ENCODE measurements around the gene MYRIP.
"Not testable (repeated sequence)": the region's sequence is repeated elsewhere in the genome, so short reads cannot be mapped to it uniquely, and the experiment has no call there.

The MYRIP gene

DNA sequence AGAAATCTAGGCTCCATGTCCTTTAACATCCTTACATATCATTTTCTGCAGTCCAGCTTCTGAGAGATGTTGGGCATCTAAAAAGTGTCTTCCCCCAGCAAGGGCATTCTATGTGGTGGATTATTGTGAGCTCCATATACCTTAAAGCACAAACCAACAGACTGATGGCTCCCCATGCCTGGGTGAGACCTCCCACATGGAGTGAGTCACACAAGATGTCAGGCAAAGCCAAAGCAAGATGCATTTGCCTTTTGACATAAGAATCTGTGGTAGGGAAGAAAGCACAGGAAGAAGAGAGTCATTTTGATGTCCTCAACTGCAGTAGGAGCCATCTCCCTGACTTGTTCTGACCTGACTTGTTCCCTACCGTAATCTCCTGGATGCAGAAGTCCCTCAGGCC, 261.4 kb downstream of the MYRIP start:
- Mint-ChIP-seq H3K36me3 (no peaks in the 10 kb centered on the region), H3K4me1 (no peaks in the 10 kb centered on the region), H3K27ac (no peak overlapping the region), H3K4me3 (no peak overlapping the region), H3K27me3 (peaks cover 7% of the 10 kb centered on the region), H3K9me3 (no peaks in the 10 kb centered on the region)
- no peak for DNase-seq
- CTCF ChIA-PET: no interaction called here

DNA sequence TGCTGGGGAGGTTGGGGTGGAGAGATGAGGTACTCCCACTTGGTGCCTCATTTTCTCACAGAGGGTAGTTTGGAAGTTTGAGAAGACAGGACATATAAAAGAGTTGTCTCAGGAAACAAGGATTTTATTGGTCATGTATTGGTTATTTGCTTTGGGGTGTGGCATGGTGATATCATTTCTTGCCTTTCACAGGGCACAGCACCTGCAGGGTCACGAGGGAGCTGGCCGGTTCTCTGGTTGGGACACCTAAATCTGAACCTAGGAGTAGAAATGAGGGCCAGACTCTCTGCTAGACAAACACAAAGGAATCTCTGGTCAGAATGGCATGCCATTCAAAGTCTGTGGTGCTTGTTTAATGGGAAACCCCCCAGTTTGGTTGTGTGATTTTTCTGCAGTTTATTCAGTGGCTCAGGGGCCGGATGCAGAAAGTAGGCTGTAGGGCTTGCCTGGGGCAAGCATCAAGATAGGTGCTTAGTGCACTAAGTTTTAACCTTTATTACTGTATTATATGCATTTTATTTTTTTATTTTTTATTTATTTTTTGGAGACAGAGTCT, 262.4 kb downstream of the MYRIP start:
- no peak for DNase-seq
- Mint-ChIP-seq H3K9me3 (no peaks in the 10 kb centered on the region), H3K4me3 (no peak overlapping the region), H3K27ac (no peak overlapping the region), H3K4me1 (no peaks in the 10 kb centered on the region), H3K36me3 (no peaks in the 10 kb centered on the region), H3K27me3 (peaks cover 4% of the 10 kb centered on the region)
- CTCF ChIA-PET: no interaction called here

DNA sequence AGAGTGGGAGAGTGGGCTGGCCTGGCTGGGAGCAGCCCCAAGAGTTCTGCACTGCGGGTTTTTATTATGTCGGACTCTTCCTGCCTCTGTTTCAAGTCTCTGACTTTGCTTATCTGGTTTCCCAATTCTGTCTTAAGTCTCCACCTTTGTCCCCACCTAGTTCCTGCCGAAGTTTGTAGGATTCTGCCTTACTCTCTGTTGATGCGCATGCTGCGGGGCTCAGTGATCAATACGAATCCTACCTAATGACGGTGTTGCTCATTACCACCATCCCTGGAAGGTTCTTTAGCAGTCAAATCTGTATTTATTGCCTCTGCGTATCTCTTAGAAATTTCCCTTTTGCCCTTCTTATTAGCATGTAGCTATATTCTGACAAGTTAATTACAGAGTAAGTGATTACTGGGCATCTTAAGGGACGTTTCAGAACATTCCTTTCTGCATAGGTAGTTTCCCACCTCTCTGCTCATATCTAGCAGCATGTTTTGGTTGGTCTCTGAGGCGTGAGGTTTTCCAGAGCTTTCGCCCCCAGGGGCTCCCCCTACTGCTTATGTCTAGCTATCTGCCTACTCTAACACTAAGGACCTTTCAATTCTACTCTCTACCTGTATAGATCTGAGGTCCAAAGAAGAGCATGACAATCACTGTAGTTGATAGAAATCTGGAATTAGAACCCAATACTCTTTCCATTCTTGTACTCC, 264.1 kb downstream of the MYRIP start:
- CTCF ChIA-PET: no interaction called here
- Mint-ChIP-seq H3K4me3 (no peak overlapping the region), H3K27ac (no peak overlapping the region), H3K9me3 (no peaks in the 10 kb centered on the region), H3K27me3 (peaks cover 4% of the 10 kb centered on the region), H3K4me1 (no peaks in the 10 kb centered on the region), H3K36me3 (no peaks in the 10 kb centered on the region)
- DNase-seq: no peak

DNA sequence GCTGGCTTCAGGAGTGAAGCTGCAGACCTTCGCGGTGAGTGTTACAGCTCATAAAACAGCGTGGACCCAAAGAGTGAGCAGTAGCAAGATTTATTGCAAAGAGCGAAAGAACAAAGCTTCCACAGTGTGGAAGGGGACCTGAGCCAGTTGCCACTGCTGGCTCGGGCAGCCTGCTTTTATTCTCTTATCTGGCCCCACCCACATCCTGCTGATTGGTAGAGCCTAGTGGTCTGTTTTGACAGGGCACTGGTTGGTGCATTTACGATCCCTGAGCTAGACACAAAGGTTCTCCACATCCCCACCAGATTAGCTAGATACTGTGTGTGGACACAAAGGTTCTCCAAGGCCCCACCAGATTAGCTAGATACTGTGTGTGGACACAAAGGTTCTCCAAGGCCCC, 267.7 kb downstream of the MYRIP start:
- H3K4me1 Mint-ChIP-seq, H3K27ac Mint-ChIP-seq, H3K27me3 Mint-ChIP-seq, DNase-seq, H3K9me3 Mint-ChIP-seq, H3K4me3 Mint-ChIP-seq, H3K36me3 Mint-ChIP-seq: not testable (repeated sequence)
- CTCF ChIA-PET: interaction anchor here (0.6 kb wide), 1 partner anchor 1639 kb away, joined by 3 read pairs; no protein-coding TSS in a partner anchor

DNA sequence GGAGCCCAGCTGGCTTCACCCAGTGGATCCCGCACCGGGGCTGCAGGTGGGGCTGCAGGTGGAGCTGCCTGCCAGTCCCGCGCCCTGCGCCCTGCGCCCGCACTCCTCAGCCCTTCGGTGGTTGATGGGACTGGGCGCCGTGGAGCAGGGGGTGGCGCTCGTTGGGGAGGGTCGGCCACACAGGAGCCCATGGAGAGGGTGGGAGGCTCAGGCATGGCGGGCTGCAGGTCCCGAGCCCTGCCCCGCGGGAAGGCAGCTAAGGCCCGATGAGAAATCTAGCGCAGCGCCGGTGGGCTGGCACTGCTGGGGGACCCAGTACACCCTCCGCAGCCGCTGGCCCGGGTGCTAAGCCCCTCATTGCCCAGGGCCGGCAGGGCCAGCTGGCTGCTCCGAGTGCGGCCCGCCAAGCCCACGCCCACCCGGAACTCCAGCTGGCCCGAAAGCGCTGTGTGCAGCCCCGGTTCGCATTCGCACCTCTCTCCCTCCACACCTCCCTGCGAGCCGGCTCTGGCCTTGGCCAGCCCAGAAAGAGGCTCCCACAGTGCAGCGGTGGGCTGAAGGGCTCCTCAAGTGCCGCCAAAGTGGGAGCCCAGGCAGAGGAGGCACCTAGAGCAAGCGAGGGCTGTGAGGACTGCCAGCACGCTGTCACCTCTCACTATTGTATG, 268.6 kb downstream of the MYRIP start:
- H3K4me1 Mint-ChIP-seq, H3K9me3 Mint-ChIP-seq, DNase-seq, H3K27me3 Mint-ChIP-seq, H3K36me3 Mint-ChIP-seq, H3K4me3 Mint-ChIP-seq, CTCF ChIA-PET, H3K27ac Mint-ChIP-seq: not testable (repeated sequence)

DNA sequence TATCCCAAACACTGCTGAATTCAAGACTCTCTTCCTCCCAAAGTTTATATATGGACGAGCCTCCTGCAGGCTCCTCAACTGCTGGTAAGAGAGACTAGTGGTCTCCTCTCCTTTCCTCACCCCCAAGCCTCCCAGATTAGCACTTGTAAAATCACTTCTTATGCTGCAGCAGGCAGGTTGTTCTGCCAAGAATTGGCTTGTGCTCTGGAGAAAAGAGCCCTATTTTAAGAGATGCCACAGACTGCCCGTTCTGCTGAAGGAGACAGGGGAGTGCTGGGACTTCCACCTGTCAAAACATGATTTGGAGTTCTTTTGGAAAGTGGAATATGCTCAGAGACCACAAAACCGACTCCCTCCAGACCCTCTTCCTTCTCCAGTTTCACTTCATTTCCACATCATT, 269.2 kb downstream of the MYRIP start:
- no peak overlapping the region for H3K4me3 Mint-ChIP-seq
- no peaks in the 10 kb centered on the region for H3K27me3 Mint-ChIP-seq
- no peak for DNase-seq
- H3K4me1 Mint-ChIP-seq: no peaks in the 10 kb centered on the region
- no peaks in the 10 kb centered on the region for H3K36me3 Mint-ChIP-seq
- CTCF ChIA-PET: no interaction called here
- no peak overlapping the region for H3K27ac Mint-ChIP-seq
- no peaks in the 10 kb centered on the region for H3K9me3 Mint-ChIP-seq

DNA sequence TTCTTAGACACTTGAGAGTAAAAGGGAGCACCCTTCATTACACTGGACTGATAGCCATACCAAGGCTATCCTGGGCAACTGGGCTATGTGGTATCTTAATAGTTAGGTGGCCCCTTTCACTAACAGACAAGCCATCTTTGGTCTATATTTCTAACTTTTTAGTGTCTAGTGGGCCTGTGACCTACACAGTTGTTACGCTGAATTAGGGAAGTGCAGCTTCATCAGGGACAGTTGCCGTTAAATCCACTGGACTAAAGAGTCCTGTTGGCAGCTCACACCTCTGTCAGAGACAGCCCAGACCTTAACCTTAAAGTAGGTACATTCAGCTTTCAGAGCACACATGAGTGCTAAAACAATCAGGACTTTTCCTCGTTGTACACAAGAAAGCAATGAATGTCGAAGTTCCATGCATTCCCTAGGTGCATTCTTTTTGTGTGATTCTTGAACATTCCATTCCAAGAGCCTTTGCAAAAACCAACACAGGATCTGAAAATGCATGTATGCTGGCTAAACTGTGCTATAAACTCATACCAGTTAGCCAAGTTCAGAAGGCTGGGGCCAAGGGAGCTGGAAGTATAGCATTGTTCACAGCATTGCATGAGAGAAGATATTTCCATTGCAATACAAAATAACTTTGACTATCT, 269.9 kb downstream of the MYRIP start:
- H3K9me3 Mint-ChIP-seq: no peaks in the 10 kb centered on the region
- H3K4me1 Mint-ChIP-seq: no peaks in the 10 kb centered on the region
- no peak overlapping the region for H3K4me3 Mint-ChIP-seq
- no peaks in the 10 kb centered on the region for H3K27me3 Mint-ChIP-seq
- no peak for DNase-seq
- H3K36me3 Mint-ChIP-seq: no peaks in the 10 kb centered on the region
- CTCF ChIA-PET: no interaction called here
- H3K27ac Mint-ChIP-seq: no peak overlapping the region

DNA sequence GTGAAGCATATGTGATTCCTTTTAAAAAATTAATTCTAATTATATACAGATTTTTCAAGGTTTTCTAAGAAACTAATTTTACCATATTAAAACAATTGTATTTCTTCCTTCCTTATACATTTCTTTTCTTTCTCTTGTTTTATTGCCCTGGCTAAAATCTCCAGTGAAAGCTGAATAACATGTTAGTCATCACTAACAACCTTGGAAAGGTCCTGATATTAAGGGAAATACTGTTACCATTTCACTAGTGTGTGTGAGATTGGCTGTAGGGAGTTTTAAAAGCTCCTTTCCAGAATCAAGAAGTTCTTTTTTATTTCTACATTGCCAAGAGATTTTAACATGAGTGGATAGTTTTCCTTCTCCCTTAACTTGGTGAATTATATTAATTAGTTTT, 270.4 kb downstream of the MYRIP start:
- Mint-ChIP-seq H3K36me3 (no peaks in the 10 kb centered on the region), H3K27ac (no peak overlapping the region), H3K4me3 (no peak overlapping the region), H3K9me3 (no peaks in the 10 kb centered on the region), H3K4me1 (no peaks in the 10 kb centered on the region), H3K27me3 (no peaks in the 10 kb centered on the region)
- DNase-seq: no peak
- CTCF ChIA-PET: no interaction called here

DNA sequence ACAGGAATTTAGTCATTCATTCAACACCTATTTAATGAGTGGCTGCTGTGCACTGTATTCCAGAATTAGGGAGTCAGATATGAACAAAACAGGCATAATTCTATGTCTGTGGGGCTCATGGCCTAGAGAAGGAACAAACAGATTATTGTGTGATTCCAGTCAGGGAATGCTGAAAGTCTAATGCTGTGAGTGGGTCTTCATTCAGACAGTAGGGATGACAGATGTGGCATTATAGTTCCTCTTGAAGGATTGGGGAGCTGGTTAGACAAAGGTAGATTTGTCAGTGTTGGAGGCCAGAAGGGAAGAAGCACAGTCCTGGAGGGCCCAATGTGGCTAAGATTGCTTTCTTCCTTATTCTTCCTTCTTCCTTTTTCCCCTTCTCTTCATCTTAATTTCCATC, 273.7 kb downstream of the MYRIP start:
- no peak overlapping the region for H3K27ac Mint-ChIP-seq
- H3K27me3 Mint-ChIP-seq: no peaks in the 10 kb centered on the region
- H3K9me3 Mint-ChIP-seq: no peaks in the 10 kb centered on the region
- no peak for DNase-seq
- H3K36me3 Mint-ChIP-seq: no peaks in the 10 kb centered on the region
- no peaks in the 10 kb centered on the region for H3K4me1 Mint-ChIP-seq
- CTCF ChIA-PET: no interaction called here
- no peak overlapping the region for H3K4me3 Mint-ChIP-seq

DNA sequence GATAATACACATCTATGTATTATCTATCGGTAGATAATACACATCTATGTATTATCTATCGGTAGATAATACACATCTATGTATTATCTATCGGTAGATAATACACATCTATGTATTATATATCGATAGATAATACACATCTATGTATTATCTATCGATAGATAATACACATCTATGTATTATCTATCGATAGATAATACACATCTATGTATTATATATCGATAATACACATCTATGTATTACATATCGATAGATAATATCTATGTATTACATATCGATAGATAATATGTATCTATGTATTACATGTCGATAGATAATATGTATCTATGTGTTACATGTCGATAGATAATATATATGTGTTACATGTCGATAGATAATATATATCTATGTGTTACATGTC, 275.0 kb downstream of the MYRIP start:
- H3K27ac Mint-ChIP-seq, H3K4me3 Mint-ChIP-seq, DNase-seq, H3K27me3 Mint-ChIP-seq, H3K4me1 Mint-ChIP-seq, H3K36me3 Mint-ChIP-seq, H3K9me3 Mint-ChIP-seq, CTCF ChIA-PET: not testable (repeated sequence)

DNA sequence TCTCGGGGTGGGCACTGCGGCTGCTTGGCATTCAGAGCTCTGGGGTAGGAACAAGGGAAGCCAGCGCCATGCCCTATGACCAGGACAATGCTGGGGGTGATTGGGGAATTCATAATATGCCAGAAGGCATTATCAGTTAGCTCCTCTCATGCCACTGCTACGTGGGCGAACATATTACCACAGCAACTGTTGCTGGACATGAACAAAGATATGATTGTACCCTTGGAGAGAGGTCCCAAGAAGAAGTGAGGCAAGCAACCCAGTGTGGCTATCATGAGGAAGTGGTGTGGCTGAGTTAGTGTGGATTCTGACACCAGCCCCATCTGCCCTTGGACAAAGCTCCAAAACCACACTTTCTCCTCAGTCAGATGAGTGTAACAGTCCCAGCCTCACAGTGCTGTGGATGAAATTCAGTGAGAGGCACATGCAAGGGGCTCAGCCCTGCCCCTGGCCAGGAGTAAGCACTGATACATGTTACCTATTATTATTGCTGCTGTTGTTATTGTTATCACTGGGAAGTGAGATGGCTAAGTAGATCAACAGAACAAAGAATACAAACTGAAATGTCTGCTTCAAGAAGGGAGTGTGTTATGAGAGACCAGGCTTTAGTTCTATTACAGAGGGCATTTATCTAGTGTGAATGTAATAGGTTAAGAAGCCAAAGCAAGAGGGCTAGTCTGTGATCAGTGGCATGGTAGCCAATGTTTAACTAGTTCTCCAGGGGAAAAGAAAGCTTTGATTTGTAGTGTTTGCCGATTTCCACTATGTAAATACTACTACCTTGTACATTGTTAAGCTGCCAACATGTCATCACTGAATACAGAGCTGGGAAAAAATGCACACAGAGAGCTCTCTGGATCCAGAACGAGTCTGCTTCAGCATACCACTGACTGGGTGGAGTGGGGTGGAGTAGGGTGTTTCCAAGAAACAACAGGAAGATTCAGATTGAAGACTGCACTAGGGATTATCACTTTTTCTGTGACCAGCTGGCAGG, 277.8 kb downstream of the MYRIP start:
- Mint-ChIP-seq H3K9me3 (no peaks in the 10 kb centered on the region), H3K36me3 (no peaks in the 10 kb centered on the region), H3K27me3 (peaks cover 4% of the 10 kb centered on the region), H3K4me1 (no peaks in the 10 kb centered on the region), H3K27ac (no peak overlapping the region), H3K4me3 (no peak overlapping the region)
- CTCF ChIA-PET: no interaction called here
- no peak for DNase-seq

DNA sequence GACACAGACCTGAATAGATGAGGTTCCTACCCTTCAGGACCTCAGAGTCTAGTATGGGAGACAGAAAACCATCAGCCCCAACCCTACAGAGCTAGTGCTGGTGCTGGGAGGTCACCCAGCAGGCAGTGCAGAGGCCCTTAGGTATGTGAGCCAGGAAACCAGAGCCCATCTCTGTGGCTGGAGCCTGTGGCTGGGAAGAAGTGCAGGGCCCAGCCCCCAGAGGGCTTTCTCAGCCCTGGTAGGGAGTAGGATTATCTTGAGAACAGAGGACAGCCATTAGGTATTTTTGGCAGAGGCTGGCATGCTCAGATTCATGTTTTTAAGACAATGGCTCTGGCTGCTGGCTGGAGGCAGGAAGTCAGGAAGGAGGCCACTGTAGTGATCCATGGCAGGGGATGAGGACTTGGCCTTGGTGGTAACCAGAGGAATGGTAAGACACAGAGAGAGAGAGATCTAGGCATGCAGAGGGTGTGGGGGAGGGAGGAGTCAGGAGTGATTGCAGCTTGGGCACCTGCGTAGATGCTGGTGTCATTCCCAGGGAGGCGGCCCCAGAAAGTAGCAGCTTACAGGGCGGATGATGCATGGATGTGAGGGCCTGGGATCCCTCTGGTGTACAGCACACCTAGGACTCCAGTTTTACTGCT, 279.2 kb downstream of the MYRIP start:
- Mint-ChIP-seq H3K4me1 (no peaks in the 10 kb centered on the region), H3K4me3 (no peak overlapping the region), H3K36me3 (no peaks in the 10 kb centered on the region), H3K9me3 (no peaks in the 10 kb centered on the region), H3K27ac (no peak overlapping the region), H3K27me3 (peaks cover 4% of the 10 kb centered on the region)
- no peak for DNase-seq
- CTCF ChIA-PET: no interaction called here

DNA sequence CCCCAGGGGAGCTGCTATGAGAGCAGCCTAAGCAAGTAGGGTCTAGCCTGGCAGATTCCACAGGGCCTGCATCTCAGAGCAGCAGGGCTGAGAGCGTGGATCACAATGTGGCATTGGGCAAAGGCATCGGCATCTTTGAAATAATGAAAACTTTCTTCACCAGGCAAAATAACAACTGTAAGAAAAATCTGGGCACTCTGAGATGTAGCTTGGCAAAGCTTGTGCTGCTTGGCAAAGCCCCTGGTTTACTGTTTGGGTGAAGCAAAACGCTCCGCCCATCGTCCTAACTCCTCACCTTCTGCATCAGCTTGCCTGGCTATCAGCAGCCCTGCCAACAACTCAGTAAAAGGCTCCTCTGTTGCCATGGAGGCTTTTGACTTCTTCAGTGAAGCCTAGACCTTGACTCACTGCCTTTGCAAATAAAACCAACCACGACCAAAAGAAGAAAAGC, 287.3 kb downstream of the MYRIP start:
- Mint-ChIP-seq H3K27ac (no peak overlapping the region), H3K27me3 (peaks cover 4% of the 10 kb centered on the region), H3K4me1 (no peaks in the 10 kb centered on the region), H3K36me3 (no peaks in the 10 kb centered on the region), H3K9me3 (no peaks in the 10 kb centered on the region), H3K4me3 (no peak overlapping the region)
- no peak for DNase-seq
- CTCF ChIA-PET: no interaction called here

All from activated naive CD4-positive, alpha-beta T cell treated with anti-CD3 and anti-CD28 coated beads, Interleukin-2, amount 10 ng/mL, durations not matched to agents 7 days and 5 days (primary cell).